HCT116 (cell line): ENCODE data around the gene CR2.

Experiments used
- CBX3 ChIP-seq: IDR thresholded peaks from 2 replicates; pipeline ENCODE4 v1.6.1; 2012; ENCODE audit warnings: low read depth
- CTCF ChIP-seq, 3 experiments: fragments of 200-600 bp in 1 of 3; sonication (generic) in 1 of 3; IDR thresholded peaks in 2 of 3; conservative IDR thresholded peaks in 1 of 3; 2 replicates each; pipeline ENCODE4 v1.5.1; 2012 to 2017; ENCODE audit warnings: low read depth in 2 of 3, low read length in 2 of 3, antibody characterized with exemption in 1 of 3, borderline replicate concordance in 1 of 3, control low read depth in 1 of 3, mild to moderate bottlenecking in 1 of 3, mixed read lengths in 1 of 3, mixed run types in 1 of 3, moderate library complexity in 1 of 3; ENCODE audit not compliant: insufficient read depth in 1 of 3
- EZH2phosphoT487 ChIP-seq: fragments of 200-600 bp; IDR thresholded peaks from 2 replicates; pipeline ENCODE4 v1.6.1; 2018; ENCODE audit warnings: antibody characterized with exemption, borderline replicate concordance
- MAX ChIP-seq: IDR thresholded peaks from 2 replicates; pipeline ENCODE4 v1.6.1; 2012
- POLR2AphosphoS5 ChIP-seq: IDR thresholded peaks from 2 replicates; pipeline ENCODE4 v1.6.1; 2011; ENCODE audit warnings: mild to moderate bottlenecking, low read depth, low read length, moderate library complexity
- YY1 ChIP-seq: IDR thresholded peaks from 2 replicates; pipeline ENCODE4 v1.6.1; 2011; ENCODE audit warnings: low read length, low read depth, moderate library complexity, mild to moderate bottlenecking; ENCODE audit not compliant: insufficient replicate concordance; ENCODE audit errors: extremely low read depth
- ZBTB33 ChIP-seq: IDR thresholded peaks from 2 replicates; pipeline ENCODE4 v1.6.1; 2011; ENCODE audit warnings: mild to moderate bottlenecking, low read length, moderate library complexity; ENCODE audit not compliant: insufficient replicate concordance; ENCODE audit errors: extremely low read depth

- TF ChIP-seq YY1 (no peak), CTCF (IDR thresholded peaks at IDR 0.05 in 2 of 3, conservative IDR thresholded peaks at IDR 0.05 in 1 of 3; ENCODE audit: borderline replicate concordance in 1 of 3, insufficient read depth in 1 of 3, low read depth in 2 of 3, low read length in 2 of 3) (no peak), ZBTB33 (no peak), EZH2phosphoT487 (no peak), MAX (no peak), CBX3 (no peak), POLR2AphosphoS5 (no peak)
Observed at GRCh38 chr1:207440626-207441025, 13.5 kb upstream of the CR2 start.
